CD4-positive, alpha-beta T cell treated with Interferon gamma for 1 hour (primary cell): ENCODE results near the gene C3AR1.
A peak's percentile ranks its signal among the peaks of the same experiment; 100 is the strongest.
"Not testable (repeated sequence)": the region's sequence is repeated elsewhere in the genome, so short reads cannot be mapped to it uniquely, and the experiment has no call there.

Experiments used
- DNase-seq: peaks from one replicate; pipeline ENCODE4 v3.0.0-alpha.2; 2020

The C3AR1 gene

GRCh38 chr12:8065991-8066594 lies at the start of gene C3AR1:
Gene C3AR1, minus strand, starts transcription at chr12:8066359. Its CDS starts 6,174 bp downstream, at chr12:8060185.
- peak; percentile 53 for DNase-seq

GRCh38 chr12:8113117-8113516 lies 47.0 kb upstream of the C3AR1 start:
- not testable (repeated sequence) for DNase-seq

- peak; percentile 73 for DNase-seq
Observed at GRCh38 chr12:8108808-8109398, 42.7 kb upstream of the C3AR1 start.

- DNase-seq = no peak
Observed at GRCh38 chr12:8099235-8099634, 33.1 kb upstream of the C3AR1 start.

GRCh38 chr12:8096281-8096915 lies 30.2 kb upstream of the C3AR1 start:
- DNase-seq = no peak

- no peak for DNase-seq
Observed at GRCh38 chr12:8093291-8093690, 27.1 kb upstream of the C3AR1 start.

GRCh38 chr12:8089716-8090115 lies 23.6 kb upstream of the C3AR1 start:
- DNase-seq = no peak

GRCh38 chr12:8089277-8089676 lies 23.1 kb upstream of the C3AR1 start:
- not testable (repeated sequence) for DNase-seq

- peak; percentile 39 for DNase-seq
Observed at GRCh38 chr12:8088574-8088973, 22.4 kb upstream of the C3AR1 start.

GRCh38 chr12:8087666-8088065 lies 21.5 kb upstream of the C3AR1 start:
- no peak for DNase-seq

- not testable (repeated sequence) for DNase-seq
Observed at GRCh38 chr12:8084351-8084750, 18.2 kb upstream of the C3AR1 start.

- no peak for DNase-seq
Observed at GRCh38 chr12:8082808-8083100, 16.6 kb upstream of the C3AR1 start.

- DNase-seq = peak; percentile 19
Observed at GRCh38 chr12:8081251-8081920, 15.2 kb upstream of the C3AR1 start.

GRCh38 chr12:8080120-8080519 lies 14.0 kb upstream of the C3AR1 start:
- DNase-seq = no peak

- no peak for DNase-seq
Observed at GRCh38 chr12:8078916-8079315, 12.8 kb upstream of the C3AR1 start.

- DNase-seq = peak; percentile 73
Observed at GRCh38 chr12:8078398-8078797, 12.2 kb upstream of the C3AR1 start.

GRCh38 chr12:8077207-8077606 lies 11.0 kb upstream of the C3AR1 start:
- DNase-seq = no peak

- DNase-seq = no peak
Observed at GRCh38 chr12:8076366-8076765, 10.2 kb upstream of the C3AR1 start.

GRCh38 chr12:8075935-8076334 lies 9.8 kb upstream of the C3AR1 start:
- DNase-seq = no peak

- DNase-seq = not testable (repeated sequence)
Observed at GRCh38 chr12:8071820-8072219, 5.7 kb upstream of the C3AR1 start.

GRCh38 chr12:8069582-8069981 lies 3.4 kb upstream of the C3AR1 start:
- no peak for DNase-seq

- DNase-seq = no peak
Observed at GRCh38 chr12:8064131-8064530, 2.0 kb downstream of the C3AR1 start.

GRCh38 chr12:8058506-8058905 lies 7.7 kb downstream of the C3AR1 start:
- no peak for DNase-seq

- DNase-seq = peak; percentile 46
Observed at GRCh38 chr12:8057839-8058238, 8.3 kb downstream of the C3AR1 start.
